ENCODE measurements around the gene SLC6A7. TPM values are rescaled to one million over a fixed set of nuclear protein-coding genes. Genes with fewer than 3 reads are reported as not detected.

SLC6A7 gene
- total RNA-seq, 4 donors from 2014 or later: not detected

- no peaks in the 10 kb centered on the region for H3K36me3 ChIP-seq
- no peak overlapping the region for H3K27ac ChIP-seq
- no peak overlapping the region for H3K4me3 ChIP-seq
- TF ChIP-seq POLR2A (IDR thresholded peaks at IDR 0.05) (no peak), CTCF (IDR thresholded peaks at IDR 0.05) (no peak), POLR2AphosphoS5 (IDR thresholded peaks at IDR 0.05) (no peak), EP300 (IDR thresholded peaks at IDR 0.05) (no peak)
- H3K9me3 ChIP-seq: no peaks in the 10 kb centered on the region
- 74 to 80% methylated on average over 2 to 4 of the region's 7 CpGs for WGBS, 2 donors (ENCODE audit: low coverage in 1 of 2)
- peaks cover 0 to 9% (median 0%) of the 10 kb centered on the region in 3 donors for H3K4me1 ChIP-seq
- H3K27me3 ChIP-seq: no peaks in the 10 kb centered on the region
- no peak for ATAC-seq
These were observed 64.5 kb downstream of the SLC6A7 start for GRCh38 chr5:150254363-150254762.

- H3K9me3 ChIP-seq: no peaks in the 10 kb centered on the region
- H3K36me3 ChIP-seq: no peaks in the 10 kb centered on the region
These were observed 64.9 kb downstream of the SLC6A7 start for GRCh38 chr5:150254774-150255173.

DNA sequence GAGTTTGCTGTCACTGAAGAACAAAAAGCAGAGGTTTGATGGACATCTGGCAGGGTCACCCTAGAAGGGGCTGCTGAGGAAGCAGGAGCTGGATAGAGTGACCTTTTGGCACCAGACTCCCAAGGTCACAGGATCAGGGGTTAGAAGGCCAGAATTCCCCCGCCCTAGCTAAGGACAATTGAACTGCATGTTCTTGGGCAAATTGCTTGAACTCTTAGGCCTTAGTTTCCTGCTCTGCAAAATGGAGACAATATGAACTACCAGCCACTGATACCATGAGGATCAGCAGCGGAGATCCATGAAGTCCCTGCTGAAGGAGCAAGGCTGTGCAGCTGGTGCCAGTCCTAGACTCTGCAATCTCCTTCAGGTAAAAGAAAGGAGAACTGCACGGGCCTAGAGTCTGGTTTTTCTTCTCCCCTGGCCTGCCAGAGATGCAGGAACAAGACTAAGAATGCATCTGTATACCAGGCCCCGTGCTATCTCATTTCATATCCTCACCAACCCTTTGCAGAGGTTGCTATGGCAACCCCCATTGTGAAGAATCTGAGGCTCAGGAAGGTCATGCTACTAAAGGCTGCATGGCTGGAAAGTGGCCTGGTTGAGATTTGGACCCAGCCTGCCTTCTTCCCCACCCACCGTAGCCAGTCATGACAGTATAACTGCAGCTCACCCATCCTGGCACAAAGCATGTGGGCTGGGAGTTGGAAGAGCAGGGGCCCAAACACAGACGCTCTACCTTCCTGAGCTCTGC, 66.0 kb downstream of the SLC6A7 start:
- no peaks in the 10 kb centered on the region for H3K9me3 ChIP-seq
- no peak for ATAC-seq
- 80 to 88% methylated on average over 3 of the region's 6 CpGs for WGBS, 2 donors (ENCODE audit: low coverage in 1 of 2)

More at GRCh38 chr5:150254774-150255173, 64.9 kb downstream of the SLC6A7 start:
- Histone ChIP-seq H3K4me3 (no peak overlapping the region), H3K4me1 (peaks cover 0 to 9% (median 0%) of the 10 kb centered on the region in 3 donors), H3K27ac (no peak overlapping the region), H3K27me3 (no peaks in the 10 kb centered on the region)
- WGBS, 2 donors (ENCODE audit: low coverage in 1 of 2): 60 to 86% methylated on average over 1 to 3 of the region's 4 CpGs
- no peak for TF ChIP-seq CTCF (IDR thresholded peaks at IDR 0.05)
- no peak for TF ChIP-seq POLR2A (IDR thresholded peaks at IDR 0.05)
- TF ChIP-seq EP300 (IDR thresholded peaks at IDR 0.05): no peak
- TF ChIP-seq POLR2AphosphoS5 (IDR thresholded peaks at IDR 0.05): no peak
- ATAC-seq: no peak

GRCh38 chr5:150256410-150257064, 66.7 kb downstream of the SLC6A7 start:
- H3K4me3 ChIP-seq: no peak overlapping the region
- WGBS, 2 donors (ENCODE audit: low coverage in 1 of 2): 79 to 88% methylated on average over 1 to 5 of the region's 12 CpGs
- TF ChIP-seq EP300 (IDR thresholded peaks at IDR 0.05) (no peak), CTCF (IDR thresholded peaks at IDR 0.05) (no peak), POLR2A (IDR thresholded peaks at IDR 0.05) (no peak), POLR2AphosphoS5 (IDR thresholded peaks at IDR 0.05) (no peak)
- H3K27ac ChIP-seq: no peak overlapping the region
- H3K9me3 ChIP-seq: no peaks in the 10 kb centered on the region
- no peak for ATAC-seq
- H3K36me3 ChIP-seq: no peaks in the 10 kb centered on the region
- H3K4me1 ChIP-seq: peaks cover 0 to 9% (median 0%) of the 10 kb centered on the region in 3 donors
- no peaks in the 10 kb centered on the region for H3K27me3 ChIP-seq

More for the DNA sequence above, 66.0 kb downstream of the SLC6A7 start:
- no peaks in the 10 kb centered on the region for H3K27me3 ChIP-seq
- H3K36me3 ChIP-seq: no peaks in the 10 kb centered on the region
- TF ChIP-seq CTCF (IDR thresholded peaks at IDR 0.05) (no peak), EP300 (IDR thresholded peaks at IDR 0.05) (no peak), POLR2AphosphoS5 (IDR thresholded peaks at IDR 0.05) (no peak), POLR2A (IDR thresholded peaks at IDR 0.05) (no peak)
- H3K4me3 ChIP-seq: no peak overlapping the region
- H3K27ac ChIP-seq: no peak overlapping the region
- peaks cover 0 to 9% (median 0%) of the 10 kb centered on the region in 3 donors for H3K4me1 ChIP-seq

All from gastroesophageal sphincter (tissue), 4 donors.